H9 (cell line): ENCODE data around the gene BRSK2. TPM values are rescaled to one million over a fixed set of nuclear protein-coding genes. Genes with fewer than 3 reads are reported as not detected.

Experiments
- DNase-seq: peaks from one replicate; pipeline ENCODE4 v3.0.0-alpha.2; 2017
- H2AFZ ChIP-seq: one replicate; pipeline ENCODE4 v1.6.1; 2013; ENCODE audit warnings: mild to moderate bottlenecking, low read length, control low read depth, moderate library complexity
- H2AK5ac ChIP-seq: 2 replicates; pipeline ENCODE4 v1.6.1; 2013; ENCODE audit warnings: low read length, control low read depth, mixed read lengths; ENCODE audit not compliant: insufficient read length
- H2BK120ac ChIP-seq: one replicate; pipeline ENCODE4 v1.6.1; 2013; ENCODE audit warnings: low read depth, mild to moderate bottlenecking, low read length, control low read depth, inconsistent platforms; ENCODE audit not compliant: poor library complexity, severe bottlenecking
- H2BK12ac ChIP-seq: 2 replicates; pipeline ENCODE4 v1.6.1; 2013; ENCODE audit warnings: low read length, control low read depth, mixed read lengths, low read depth; ENCODE audit not compliant: insufficient read length
- H2BK15ac ChIP-seq: 2 replicates; pipeline ENCODE4 v1.6.1; 2013; ENCODE audit warnings: low read depth, low read length, control low read depth
- H2BK20ac ChIP-seq: one replicate; pipeline ENCODE4 v1.6.1; 2013; ENCODE audit warnings: low read depth, mild to moderate bottlenecking, low read length, control low read depth, inconsistent platforms; ENCODE audit not compliant: poor library complexity, severe bottlenecking
- H2BK5ac ChIP-seq: 2 replicates; pipeline ENCODE4 v1.6.1; 2013; ENCODE audit warnings: low read length, control low read depth, mixed read lengths; ENCODE audit not compliant: insufficient read length
- H3K14ac ChIP-seq: 2 replicates; pipeline ENCODE4 v1.6.1; 2013; ENCODE audit warnings: low read length, control low read depth; ENCODE audit not compliant: insufficient read depth
- H3K18ac ChIP-seq: 2 replicates; pipeline ENCODE4 v1.6.1; 2013; ENCODE audit warnings: low read depth, mild to moderate bottlenecking, mixed read lengths, low read length, control low read depth; ENCODE audit not compliant: insufficient read length
- H3K23ac ChIP-seq: 2 replicates; pipeline ENCODE4 v1.6.1; 2013; ENCODE audit warnings: low read length, control low read depth, mixed read lengths, low read depth; ENCODE audit not compliant: insufficient read length
- H3K23me2 ChIP-seq: 2 replicates; pipeline ENCODE4 v1.6.1; 2013; ENCODE audit warnings: low read depth, mild to moderate bottlenecking, mixed read lengths, low read length, control low read depth; ENCODE audit not compliant: insufficient read length, poor library complexity, severe bottlenecking
- H3K27ac ChIP-seq: 2 replicates; pipeline ENCODE4 v1.5.1; 2013; ENCODE audit warnings: low read length, control low read depth, mixed read lengths, low read depth; ENCODE audit not compliant: insufficient read length
- H3K27me3 ChIP-seq: 2 replicates; pipeline ENCODE4 v1.6.1; 2013; ENCODE audit warnings: low read length, control low read depth, inconsistent platforms; ENCODE audit not compliant: insufficient read depth
- H3K4ac ChIP-seq: 2 replicates; pipeline ENCODE4 v1.6.1; 2013; ENCODE audit warnings: low read depth, mild to moderate bottlenecking, control low read depth, inconsistent platforms, low read length, moderate library complexity
- H3K4me1 ChIP-seq: 2 replicates; pipeline ENCODE4 v1.6.1; 2013; ENCODE audit warnings: low read length, control low read depth, inconsistent platforms; ENCODE audit not compliant: insufficient read depth
- H3K4me2 ChIP-seq: 2 replicates; pipeline ENCODE4 v1.6.1; 2013; ENCODE audit warnings: low read length, control low read depth, mixed read lengths; ENCODE audit not compliant: insufficient read length, insufficient read depth
- H3K56ac ChIP-seq: 2 replicates; pipeline ENCODE4 v1.6.1; 2013; ENCODE audit warnings: low read depth, mild to moderate bottlenecking, mixed read lengths, low read length, control low read depth; ENCODE audit not compliant: insufficient read length
- H3K79me1 ChIP-seq: 2 replicates; pipeline ENCODE4 v1.6.1; 2013; ENCODE audit warnings: low read depth, mild to moderate bottlenecking, moderate library complexity, low read length, control low read depth, inconsistent platforms; ENCODE audit not compliant: insufficient read depth, poor library complexity, severe bottlenecking
- H3K79me2 ChIP-seq: 2 replicates; pipeline ENCODE4 v1.6.1; 2013; ENCODE audit warnings: low read length, control low read depth, inconsistent platforms; ENCODE audit not compliant: insufficient read depth
- H3K9ac ChIP-seq: 2 replicates; pipeline ENCODE4 v1.6.1; 2013; ENCODE audit warnings: low read length, control low read depth, mixed read lengths; ENCODE audit not compliant: insufficient read length; ENCODE audit errors: extremely low read depth
- H3K9me3 ChIP-seq: one replicate; pipeline ENCODE4 v1.6.1; 2013; ENCODE audit warnings: low read depth, low read length, inconsistent platforms; ENCODE audit not compliant: control insufficient read depth
- H3T11ph ChIP-seq: one replicate; pipeline ENCODE4 v1.6.1; 2013; ENCODE audit warnings: mild to moderate bottlenecking, low read length, control low read depth, inconsistent platforms
- H4K20me1 ChIP-seq: one replicate; pipeline ENCODE4 v1.6.1; 2013; ENCODE audit not compliant: control insufficient read depth, insufficient read length, insufficient read depth
- H4K5ac ChIP-seq: 2 replicates; pipeline ENCODE4 v1.6.1; 2013; ENCODE audit warnings: low read depth, mild to moderate bottlenecking, mixed read lengths, low read length, control low read depth; ENCODE audit not compliant: insufficient read length
- H4K8ac ChIP-seq: replicated peaks from 2 replicates; pipeline ENCODE4 v1.6.1; 2013; ENCODE audit warnings: low read length, control low read depth, mixed read lengths, low read depth; ENCODE audit not compliant: insufficient read length
- H4K91ac ChIP-seq: 2 replicates; pipeline ENCODE4 v1.6.1; 2013; ENCODE audit warnings: low read depth, mild to moderate bottlenecking, moderate library complexity, mixed read lengths, low read length, control low read depth; ENCODE audit not compliant: insufficient read length
- H3K27ac Mint-ChIP-seq, 3 experiments: 2 replicates in 2 of 3; 3 replicates in 1 of 3; pipeline ENCODE4 v1.8.0; 2020 to 2021; ENCODE audit warnings: mixed read lengths in 3 of 3, mild to moderate bottlenecking in 1 of 3, moderate library complexity in 1 of 3
- H3K27me3 Mint-ChIP-seq: 2 replicates; pipeline ENCODE4 v1.8.0; 2021; ENCODE audit warnings: low read depth, mild to moderate bottlenecking, moderate library complexity, mixed read lengths
- H3K36me3 Mint-ChIP-seq, 3 experiments: 2 replicates in 2 of 3; 3 replicates in 1 of 3; pipeline ENCODE4 v1.8.0; 2020 to 2021; ENCODE audit warnings: low read depth in 3 of 3, mixed read lengths in 3 of 3; ENCODE audit not compliant: insufficient read depth in 1 of 3
- H3K4me1 Mint-ChIP-seq, 2 experiments: 2 replicates each; pipeline ENCODE4 v1.8.0; 2020; ENCODE audit warnings: mixed read lengths in 2 of 2
- H3K4me3 Mint-ChIP-seq, 2 experiments: 2 replicates in 1 of 2; 3 replicates in 1 of 2; pipeline ENCODE4 v1.8.0; 2020 to 2021; ENCODE audit warnings: mild to moderate bottlenecking in 2 of 2, mixed read lengths in 2 of 2, moderate library complexity in 1 of 2
- H3K9me3 Mint-ChIP-seq, 2 experiments: 2 replicates in 1 of 2; 3 replicates in 1 of 2; pipeline ENCODE4 v1.8.0; 2020; ENCODE audit warnings: mild to moderate bottlenecking in 2 of 2, mixed read lengths in 2 of 2, moderate library complexity in 1 of 2
- WGBS: extraction: QIAGEN DNeasy Blood & Tissue Kit; methylation state at CpG from one replicate; pipeline ENCODE4 v1.1.7; 2013; ENCODE audit warnings: missing lambda C conversion rate, low lambda C conversion rate, mixed read lengths; ENCODE audit not compliant: insufficient read length; ENCODE audit errors: extremely low coverage; 5-methylcytosine and 5-hydroxymethylcytosine counted together
- total RNA-seq: library from RNA; stranded (reverse); gene quantifications from 2 replicates; pipeline ENCODE4 v1.2.1, GENCODE V29; 2021
- TF ChIP-seq, protein P1 (sequence below): fragments of 200-600 bp; sonication (generic); conservative IDR thresholded peaks from 3 replicates; pipeline ENCODE4 v1.8.0; 2021; ENCODE audit warnings: antibody characterized with exemption, mild to moderate bottlenecking

The BRSK2 gene
- total RNA-seq, 1 experiment from 2014 or later: 28.4 TPM

DNA sequence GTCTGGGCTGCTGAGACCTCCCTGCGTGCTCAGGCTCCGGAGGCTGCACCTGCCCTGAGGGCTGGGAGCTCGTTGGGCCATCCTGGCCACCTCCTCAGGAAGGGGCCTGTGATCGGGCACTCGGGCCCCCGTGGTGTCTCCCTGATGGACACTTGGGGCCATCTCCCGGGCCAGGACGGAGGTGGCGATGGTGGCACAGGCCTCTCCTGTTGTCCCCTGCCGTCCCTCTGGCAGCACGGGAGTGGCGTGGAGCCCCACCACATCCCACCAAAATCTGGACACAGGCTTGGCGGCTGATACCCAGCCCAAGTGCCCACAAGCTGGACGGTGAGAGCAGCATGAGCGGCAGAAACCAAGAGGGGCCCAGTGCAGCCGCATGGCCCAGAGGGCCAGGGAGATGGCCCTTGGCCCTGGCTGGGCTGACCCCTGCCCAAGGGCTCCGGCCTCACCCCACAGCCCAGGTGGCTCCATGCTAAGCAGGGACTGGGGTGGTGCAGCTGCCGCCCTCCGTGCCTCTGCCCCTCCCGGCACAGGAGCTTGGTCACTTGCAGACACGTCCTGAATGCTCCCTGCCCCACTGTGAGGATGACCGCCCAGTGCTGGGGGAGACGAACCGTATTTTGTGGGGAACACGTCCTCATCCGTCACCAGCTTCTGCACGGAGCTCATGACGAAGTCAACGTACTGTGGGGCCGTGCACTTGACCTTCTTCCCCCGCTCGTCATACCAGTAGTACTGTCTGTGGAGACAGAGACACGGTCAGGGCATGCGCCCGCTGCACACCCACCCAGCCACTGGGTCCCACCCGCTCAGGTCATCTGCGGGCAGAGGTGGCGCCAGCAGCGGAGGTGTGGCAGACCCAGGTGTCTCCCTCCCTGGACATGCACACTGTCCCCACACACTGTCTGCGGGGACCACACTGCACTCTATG is 81.2 kb downstream of the BRSK2 start:
- H3K4me1 ChIP-seq: no peaks in the 10 kb centered on the region

More for the DNA sequence above, 81.2 kb downstream of the BRSK2 start:
- H2BK120ac ChIP-seq: no peak overlapping the region
- DNase-seq: no peak
- H3K4me3 Mint-ChIP-seq: no peak overlapping the region
- no peak overlapping the region for H3K9ac ChIP-seq
- no peak overlapping the region for H4K5ac ChIP-seq
- H3K56ac ChIP-seq: no peak overlapping the region
- H3K4me2 ChIP-seq: no peak overlapping the region
- TF ChIP-seq, protein P1, sequence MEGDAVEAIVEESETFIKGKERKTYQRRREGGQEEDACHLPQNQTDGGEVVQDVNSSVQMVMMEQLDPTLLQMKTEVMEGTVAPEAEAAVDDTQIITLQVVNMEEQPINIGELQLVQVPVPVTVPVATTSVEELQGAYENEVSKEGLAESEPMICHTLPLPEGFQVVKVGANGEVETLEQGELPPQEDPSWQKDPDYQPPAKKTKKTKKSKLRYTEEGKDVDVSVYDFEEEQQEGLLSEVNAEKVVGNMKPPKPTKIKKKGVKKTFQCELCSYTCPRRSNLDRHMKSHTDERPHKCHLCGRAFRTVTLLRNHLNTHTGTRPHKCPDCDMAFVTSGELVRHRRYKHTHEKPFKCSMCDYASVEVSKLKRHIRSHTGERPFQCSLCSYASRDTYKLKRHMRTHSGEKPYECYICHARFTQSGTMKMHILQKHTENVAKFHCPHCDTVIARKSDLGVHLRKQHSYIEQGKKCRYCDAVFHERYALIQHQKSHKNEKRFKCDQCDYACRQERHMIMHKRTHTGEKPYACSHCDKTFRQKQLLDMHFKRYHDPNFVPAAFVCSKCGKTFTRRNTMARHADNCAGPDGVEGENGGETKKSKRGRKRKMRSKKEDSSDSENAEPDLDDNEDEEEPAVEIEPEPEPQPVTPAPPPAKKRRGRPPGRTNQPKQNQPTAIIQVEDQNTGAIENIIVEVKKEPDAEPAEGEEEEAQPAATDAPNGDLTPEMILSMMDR: no peak
- H2BK20ac ChIP-seq: no peak overlapping the region
- no peaks in the 10 kb centered on the region for H4K20me1 ChIP-seq
- no peak overlapping the region for H3K18ac ChIP-seq
- WGBS: no CpG with 5 or more reads among the region's 40 CpGs
- no peak overlapping the region for H2BK5ac ChIP-seq
- no peaks in the 10 kb centered on the region for H3K27me3 ChIP-seq
- no peak overlapping the region for H4K8ac ChIP-seq
- peaks cover 1% of the 10 kb centered on the region for H3K27me3 Mint-ChIP-seq
- H3K36me3 Mint-ChIP-seq: peaks cover 0 to 2% (median 0%) of the 10 kb centered on the region in 3 experiments; a peak in 3 of 7 replicates
- H3K4me1 Mint-ChIP-seq: peaks cover 0 to 3% of the 10 kb centered on the region in 2 experiments; a peak in 1 of 4 replicates
- no peak overlapping the region for H3K27ac ChIP-seq
- H3K14ac ChIP-seq: no peak overlapping the region
- H2BK12ac ChIP-seq: no peak overlapping the region
- H3K4ac ChIP-seq: no peak overlapping the region
- H3K23me2 ChIP-seq: no peaks in the 10 kb centered on the region
- no peaks in the 10 kb centered on the region for H3K9me3 Mint-ChIP-seq
- no peak overlapping the region; a peak in 1 of 7 replicates for H3K27ac Mint-ChIP-seq
- no peak overlapping the region for H2AK5ac ChIP-seq
- H4K91ac ChIP-seq: no peak overlapping the region
- H3K23ac ChIP-seq: no peak overlapping the region
- no peak overlapping the region for H2BK15ac ChIP-seq
- no peaks in the 10 kb centered on the region for H3K79me1 ChIP-seq
- H3K9me3 ChIP-seq: no peaks in the 10 kb centered on the region
- no peak overlapping the region for H2AFZ ChIP-seq
- H3T11ph ChIP-seq: no peak overlapping the region
- no peaks in the 10 kb centered on the region for H3K79me2 ChIP-seq
